NCI-H345 treated with DMSO at 0.1 percent for 48 hours (cell line): Measurements from ENCODE around the gene SRPK3.
"Not testable (repeated sequence)": the region's sequence is repeated elsewhere in the genome, so short reads cannot be mapped to it uniquely, and the experiment has no call there.

ENCODE experiments used
- DNase-seq: peaks from one replicate; lab custom pipeline; 2025; ENCODE audit not compliant: unreplicated experiment; lab: John Stamatoyannopoulos, UW

SRPK3 gene

DNA sequence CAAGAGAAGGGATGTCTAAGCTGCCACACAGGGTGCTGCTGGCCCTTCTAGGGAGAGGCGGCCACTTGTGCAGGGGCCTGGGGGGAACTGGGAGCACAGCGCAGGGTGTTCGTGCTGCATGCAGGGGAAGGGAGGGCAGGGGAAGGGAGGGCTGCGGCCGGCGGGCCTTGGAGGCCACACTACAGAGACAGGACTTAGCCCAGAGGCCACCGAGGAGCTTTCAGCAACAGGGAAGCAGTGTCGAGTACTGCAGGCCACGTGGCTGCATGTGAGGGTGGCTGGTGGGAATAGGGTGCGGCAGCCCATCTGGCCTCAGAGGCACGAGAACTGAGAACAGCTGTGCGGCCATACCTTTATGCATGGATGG is 35.8 kb upstream of the SRPK3 start:
- DNase-seq = not testable (repeated sequence)

DNA sequence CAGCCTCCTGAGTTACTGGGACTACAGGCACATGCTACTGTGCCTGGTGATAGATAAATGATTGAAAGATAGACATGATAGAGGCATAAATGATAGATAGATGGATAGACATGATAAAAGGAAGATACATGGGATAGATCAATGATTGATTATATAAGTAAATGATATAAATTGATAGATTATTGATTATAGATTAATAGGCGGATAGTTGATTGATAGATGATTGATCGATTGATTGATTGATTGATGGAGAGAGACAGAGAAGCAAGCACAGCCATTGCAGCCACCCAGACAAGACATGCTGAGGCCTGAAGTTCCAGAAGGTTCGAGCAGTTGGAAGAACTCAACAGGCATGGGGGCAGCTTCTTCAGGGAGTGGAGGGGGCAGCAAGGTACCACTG is 34.5 kb upstream of the SRPK3 start:
- no peak for DNase-seq

DNA sequence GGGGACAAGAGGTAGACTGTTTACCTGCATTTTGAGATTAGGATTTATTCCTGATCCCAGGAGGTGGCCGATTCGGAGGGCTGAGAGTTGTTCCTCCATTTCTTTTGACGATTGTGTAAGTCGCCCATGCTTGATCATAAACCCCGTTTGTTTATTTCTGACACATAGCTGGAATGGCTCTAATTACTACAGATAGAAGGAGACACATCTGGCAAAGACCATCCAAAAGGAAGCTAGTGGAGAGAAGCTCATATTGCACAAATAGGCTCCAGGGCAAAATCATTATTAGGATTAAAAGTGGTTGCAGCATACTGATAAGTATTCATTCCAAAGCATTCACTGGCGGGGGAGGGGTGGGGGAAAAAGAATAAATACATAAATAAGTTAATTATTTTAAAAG is 33.9 kb upstream of the SRPK3 start:
- not testable (repeated sequence) for DNase-seq

DNA sequence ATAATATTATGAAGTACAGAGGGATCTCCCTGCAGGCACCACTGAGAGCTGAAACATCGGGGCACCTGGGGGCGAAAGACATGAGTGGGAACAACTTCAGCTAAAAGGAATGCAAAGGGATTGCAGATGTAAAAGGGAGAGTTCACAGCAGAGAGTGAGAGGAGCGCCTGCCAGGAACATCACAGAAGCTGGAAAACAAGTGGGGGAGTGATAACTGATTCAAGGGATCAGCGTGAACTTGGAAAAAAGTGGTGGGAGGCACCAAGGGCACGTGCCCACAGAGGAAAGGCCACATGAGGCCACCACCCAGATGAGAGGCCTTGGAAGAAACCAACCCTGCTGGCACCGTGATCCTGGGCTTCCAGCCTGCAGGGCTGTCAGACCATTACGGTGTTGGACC is 31.8 kb upstream of the SRPK3 start:
- DNase-seq = not testable (repeated sequence)

DNA sequence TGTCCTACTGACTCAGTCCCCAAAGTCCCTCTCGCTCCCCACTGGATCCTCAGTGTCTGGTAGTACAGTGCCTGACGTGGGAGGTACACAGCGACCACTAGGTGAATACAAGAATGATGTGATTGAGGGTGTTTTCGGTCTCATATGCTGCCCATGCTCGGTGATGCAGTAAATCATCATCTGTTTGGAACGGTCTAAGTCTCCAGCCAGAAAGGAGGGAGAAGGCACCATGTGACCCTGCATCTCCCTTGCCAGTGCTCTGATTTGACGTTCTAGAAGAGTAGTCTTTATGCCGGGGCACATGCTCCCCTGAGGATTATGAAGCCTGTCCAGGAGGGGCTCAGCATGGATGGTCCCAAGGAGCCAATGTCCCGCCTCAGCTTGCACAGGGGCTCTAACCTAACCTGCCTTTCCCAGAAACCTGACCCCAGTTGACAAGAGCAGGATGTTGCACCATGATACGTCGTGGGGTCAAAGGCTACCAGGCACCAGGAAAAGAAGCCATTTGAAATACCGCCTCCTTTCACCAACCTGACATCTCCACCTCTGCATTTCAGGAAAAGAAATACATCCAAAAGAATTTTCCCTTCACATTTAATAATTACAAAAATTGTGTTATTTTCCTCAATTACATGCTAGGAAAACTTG is 30.6 kb upstream of the SRPK3 start:
- DNase-seq = no peak

DNA sequence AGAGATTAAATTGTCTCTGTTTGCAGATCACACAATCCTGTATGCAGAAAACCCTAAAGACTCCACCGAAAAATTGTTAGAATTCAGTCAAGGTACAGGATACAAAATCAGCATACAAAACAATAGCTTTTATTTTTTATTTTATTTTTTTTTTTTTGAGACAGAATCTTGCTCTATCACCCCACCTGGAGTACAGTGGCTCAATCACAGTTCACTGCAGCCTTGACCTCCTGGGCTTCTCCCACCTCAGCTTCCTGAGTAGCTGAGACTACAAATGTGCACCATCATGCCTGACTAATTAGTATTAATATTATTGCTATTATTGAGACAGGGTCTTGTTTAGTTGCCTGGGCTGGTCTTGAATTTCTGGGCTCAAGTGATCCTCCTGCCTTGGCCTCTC is 25.7 kb upstream of the SRPK3 start:
- no peak for DNase-seq

DNA sequence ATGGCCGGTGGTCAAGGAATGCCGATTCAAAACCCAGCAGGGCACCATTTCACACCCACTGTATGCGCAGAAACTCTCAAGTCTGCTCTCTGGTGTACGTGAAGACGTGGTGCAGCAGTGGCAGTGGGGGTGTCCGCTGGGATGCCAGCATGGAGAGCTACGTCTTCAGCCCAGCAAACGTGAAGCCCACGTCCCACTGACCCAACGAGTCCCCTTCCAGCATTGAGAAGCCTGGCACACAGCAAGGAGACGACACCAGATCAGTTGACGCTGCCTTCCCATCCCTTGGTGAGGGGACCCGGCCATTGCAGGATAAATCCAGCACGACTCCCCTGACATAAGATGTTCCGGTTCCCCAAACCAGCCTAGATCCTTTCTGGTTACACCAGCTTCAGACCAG is 19.0 kb upstream of the SRPK3 start:
- no peak for DNase-seq

DNA sequence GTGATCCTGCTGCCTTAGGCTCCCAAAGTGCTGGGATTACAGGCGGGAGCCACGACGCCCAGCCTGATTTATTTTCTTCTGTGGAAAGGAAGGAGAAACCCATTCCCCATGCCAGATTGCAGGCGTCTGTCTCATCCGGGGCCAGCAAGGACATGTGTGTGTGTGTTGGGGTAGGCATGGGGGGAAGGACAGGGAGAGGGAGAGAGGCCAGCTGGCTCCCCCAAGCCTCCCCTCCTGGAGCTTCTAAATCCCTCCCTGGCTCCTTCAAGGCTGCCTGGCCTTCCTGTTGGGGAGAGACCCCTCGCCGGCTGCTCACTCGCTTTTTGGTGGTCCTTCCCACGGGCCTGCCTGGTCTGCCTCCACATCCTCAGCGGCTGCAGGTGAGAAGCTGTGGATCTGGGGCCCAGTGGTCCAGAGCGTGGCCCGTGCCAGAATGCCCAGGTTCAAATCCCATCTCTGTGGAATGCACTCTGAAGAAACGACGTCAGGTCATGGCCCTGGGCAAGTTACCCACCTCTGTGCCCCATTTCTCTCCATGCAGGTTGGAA is 18.1 kb upstream of the SRPK3 start:
- no peak for DNase-seq

DNA sequence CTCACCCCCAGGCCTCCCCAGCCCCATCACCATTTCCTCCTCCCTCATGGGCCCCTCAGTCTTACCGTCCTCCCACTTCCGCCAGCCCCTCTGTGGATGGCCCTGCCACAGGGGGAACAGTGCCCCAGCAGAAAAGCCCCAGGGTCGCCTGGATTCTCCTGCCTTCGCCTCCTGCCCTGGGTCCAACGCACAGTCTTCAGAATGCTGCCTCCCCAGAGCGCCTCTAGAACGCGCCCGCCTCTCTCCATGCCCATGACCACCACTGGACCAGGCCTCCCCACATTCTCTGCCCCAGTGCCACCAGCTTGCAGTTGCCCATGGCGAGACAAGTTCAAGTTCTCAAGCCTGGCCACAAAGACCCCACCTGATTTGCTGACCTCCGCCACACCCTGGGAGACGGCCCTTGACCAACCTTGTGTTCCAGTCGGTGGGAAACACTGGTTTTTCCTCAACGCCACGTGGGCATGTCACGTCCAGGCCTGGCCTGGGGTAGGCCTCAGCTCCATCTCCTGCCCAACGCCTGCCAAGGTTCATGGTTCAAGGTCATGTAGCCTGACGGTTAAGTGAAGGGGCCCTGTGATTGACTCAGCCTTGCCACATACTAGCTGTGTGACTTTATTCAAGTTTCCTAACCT is 17.4 kb upstream of the SRPK3 start:
- no peak for DNase-seq

DNA sequence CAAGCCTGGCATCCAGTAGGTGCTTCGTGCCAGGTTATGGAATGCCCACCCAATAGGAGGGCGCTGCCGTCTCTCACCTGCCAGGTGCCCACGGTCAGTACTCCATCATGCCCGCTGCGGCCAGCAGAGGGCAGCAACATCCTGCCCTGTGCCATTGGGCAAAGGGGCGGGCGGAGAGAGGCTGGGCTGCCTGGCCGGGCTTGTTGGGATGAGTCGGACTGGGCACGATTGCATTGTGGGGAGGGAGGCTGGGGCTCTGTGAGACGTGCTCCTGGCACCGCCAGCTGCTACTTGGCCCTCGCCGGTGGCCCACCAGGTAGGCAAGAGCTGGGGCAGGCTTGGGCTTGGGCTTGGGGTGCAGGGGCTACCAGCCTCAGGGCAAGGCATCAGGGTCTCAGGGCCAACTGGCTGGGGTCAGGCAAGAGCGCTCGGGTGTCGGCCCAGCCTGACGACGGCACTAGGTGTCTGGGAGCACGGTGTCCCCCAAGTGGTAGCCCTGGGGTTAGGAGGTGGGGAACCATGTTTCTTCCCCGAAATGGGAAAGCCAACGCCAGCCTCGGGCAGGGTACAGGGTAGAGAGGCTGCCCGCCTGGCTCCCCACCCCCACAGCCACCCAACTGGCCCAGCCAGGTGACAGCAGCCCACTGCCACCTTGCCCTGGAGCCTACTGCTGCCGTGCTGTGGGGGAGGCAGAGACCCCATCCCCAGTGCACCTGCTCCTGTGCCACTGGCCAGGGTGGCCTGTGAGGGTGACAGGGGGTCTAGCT is 16.7 kb upstream of the SRPK3 start, which contains the start of gene PLXNB3:
PLXNB3 (plus strand) TSS at position 261 of the 767 bp plus-strand sequence. CDS start 1,287 bp downstream, outside the sequence.
- peak; percentile 56 for DNase-seq

DNA sequence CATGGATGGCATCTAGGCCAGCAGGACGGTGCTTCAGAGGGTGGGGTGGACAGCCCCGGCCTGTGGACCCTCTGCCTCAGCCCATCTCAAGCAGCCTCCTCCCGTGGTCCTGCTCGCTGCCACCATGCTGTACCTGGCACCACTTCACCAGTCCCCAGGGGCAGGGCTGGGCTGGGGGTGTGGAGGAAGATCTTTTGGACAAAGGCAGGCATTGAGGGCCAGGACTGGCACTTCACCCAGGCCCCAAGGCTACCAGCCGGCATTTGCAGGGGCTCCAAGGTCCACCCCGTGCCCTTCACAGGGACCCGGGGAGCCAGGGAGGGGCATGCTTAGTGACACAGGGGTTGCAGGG is 16.1 kb upstream of the SRPK3 start:
- no peak for DNase-seq

DNA sequence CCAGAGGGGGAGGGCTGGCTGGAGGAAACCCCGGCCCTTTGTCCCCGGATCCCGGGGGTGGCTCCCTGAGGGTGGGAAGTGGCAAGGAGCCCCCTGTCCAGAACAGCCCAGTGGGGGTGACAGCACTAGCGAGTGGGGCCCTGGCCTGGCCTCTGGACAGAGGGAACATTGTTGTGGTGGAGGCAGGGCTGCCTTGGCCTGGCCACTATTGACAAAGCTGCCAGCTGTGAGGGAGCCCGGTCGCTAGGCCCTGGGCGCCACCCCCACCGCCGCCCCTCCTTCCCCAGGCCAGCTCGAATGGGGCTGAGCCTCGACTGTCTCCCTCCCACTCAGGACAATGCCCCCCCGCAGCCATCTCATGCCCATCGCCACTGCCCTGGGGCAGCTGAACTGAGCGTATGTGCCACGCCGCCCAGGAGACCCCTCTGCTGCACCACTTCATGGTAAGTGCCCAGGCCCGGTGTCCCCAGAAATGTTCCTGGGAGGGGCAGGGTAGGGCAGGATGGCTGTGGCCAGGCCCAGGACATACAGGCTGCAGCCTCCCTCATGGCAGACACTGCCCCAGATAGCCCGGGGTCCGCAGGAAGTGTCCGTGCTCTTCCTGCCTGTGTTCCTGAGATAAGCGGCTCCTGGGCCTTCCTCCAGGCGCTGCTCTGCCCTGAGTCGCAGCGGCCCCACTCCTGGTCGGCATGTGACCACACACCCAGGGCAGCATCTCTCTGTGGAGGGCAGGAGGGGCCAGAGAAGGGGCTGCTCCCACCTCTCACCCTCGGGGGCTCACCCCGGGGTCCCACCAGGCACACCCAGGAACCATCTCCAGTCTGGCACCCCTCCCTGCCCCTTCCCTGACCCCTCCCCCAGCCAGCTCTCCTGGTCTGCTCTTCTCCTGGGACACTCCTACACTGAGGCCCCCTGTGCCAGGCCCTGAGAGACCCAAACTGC is 15.4 kb upstream of the SRPK3 start:
- no peak for DNase-seq

DNA sequence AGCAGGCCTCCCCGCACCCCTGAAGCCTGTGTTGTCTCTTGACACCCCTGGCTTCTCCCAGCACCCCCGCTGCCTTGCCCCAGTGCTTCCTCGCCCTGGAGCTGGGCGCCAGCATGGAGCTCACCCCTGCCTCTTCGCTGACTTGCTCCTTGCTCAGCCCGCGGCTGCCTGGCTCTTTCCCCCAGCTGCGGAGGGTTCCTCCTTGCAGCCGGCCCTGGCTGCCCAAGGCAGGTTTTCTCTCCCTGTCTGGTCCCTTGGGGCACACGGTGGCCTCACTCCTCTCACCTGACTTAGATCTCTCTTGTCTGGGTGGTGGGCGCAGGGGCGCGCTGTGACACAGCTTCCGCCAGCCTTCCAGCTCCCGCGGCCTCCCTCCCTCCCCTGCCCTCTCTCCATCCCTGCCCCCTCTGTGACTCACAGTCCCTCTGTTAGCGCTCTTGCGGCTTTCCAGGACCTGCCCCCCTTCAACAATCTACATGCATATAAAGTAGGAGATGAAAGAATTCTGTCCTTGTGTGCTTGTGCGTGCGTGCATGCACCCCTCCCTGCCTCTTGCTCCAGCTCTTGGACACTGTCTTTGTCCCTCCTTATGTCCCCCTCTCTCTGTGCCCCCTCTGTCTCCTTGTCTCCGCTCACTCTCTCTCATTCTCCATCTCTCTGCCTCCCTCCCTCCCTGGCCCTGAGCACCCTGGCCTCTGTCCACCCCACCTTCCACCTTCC is 14.6 kb upstream of the SRPK3 start:
- DNase-seq = no peak

DNA sequence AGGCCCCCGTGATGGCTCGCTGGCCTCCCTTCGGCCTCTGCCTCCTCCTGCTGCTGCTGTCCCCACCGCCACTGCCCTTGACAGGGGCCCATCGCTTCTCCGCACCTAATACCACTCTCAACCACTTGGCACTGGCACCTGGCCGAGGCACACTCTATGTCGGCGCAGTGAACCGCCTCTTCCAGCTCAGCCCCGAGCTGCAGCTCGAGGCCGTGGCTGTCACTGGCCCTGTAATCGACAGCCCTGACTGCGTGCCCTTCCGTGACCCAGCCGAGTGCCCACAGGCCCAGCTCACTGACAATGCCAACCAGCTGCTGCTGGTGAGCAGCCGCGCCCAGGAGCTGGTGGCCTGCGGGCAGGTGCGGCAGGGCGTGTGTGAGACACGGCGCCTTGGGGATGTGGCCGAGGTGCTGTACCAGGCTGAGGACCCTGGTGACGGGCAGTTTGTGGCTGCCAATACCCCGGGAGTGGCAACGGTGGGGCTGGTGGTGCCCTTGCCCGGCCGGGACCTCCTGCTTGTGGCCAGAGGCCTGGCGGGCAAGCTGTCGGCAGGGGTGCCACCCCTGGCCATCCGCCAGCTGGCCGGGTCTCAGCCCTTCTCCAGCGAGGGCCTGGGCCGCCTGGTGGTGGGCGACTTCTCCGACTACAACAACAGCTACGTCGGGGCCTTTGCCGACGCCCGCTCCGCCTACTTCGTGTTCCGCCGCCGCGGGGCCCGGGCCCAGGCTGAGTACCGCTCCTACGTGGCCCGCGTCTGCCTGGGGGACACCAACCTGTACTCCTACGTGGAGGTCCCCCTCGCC is 13.8 kb upstream of the SRPK3 start:
- no peak for DNase-seq

DNA sequence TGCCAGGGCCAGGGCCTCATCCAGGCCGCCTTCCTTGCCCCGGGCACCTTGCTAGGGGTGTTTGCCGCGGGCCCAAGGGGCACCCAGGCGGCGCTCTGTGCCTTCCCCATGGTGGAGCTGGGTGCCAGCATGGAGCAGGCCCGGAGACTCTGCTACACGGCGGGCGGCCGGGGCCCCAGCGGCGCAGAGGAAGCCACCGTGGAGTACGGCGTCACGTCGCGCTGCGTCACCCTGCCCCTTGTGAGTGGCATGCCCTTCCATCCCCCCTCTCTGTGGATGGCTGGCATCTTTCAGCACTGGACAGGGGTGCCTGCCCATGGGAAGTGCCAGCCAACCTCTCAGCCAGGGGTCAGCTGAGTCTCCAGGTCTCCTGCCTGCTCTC is 13.2 kb upstream of the SRPK3 start:
- no peak for DNase-seq

DNA sequence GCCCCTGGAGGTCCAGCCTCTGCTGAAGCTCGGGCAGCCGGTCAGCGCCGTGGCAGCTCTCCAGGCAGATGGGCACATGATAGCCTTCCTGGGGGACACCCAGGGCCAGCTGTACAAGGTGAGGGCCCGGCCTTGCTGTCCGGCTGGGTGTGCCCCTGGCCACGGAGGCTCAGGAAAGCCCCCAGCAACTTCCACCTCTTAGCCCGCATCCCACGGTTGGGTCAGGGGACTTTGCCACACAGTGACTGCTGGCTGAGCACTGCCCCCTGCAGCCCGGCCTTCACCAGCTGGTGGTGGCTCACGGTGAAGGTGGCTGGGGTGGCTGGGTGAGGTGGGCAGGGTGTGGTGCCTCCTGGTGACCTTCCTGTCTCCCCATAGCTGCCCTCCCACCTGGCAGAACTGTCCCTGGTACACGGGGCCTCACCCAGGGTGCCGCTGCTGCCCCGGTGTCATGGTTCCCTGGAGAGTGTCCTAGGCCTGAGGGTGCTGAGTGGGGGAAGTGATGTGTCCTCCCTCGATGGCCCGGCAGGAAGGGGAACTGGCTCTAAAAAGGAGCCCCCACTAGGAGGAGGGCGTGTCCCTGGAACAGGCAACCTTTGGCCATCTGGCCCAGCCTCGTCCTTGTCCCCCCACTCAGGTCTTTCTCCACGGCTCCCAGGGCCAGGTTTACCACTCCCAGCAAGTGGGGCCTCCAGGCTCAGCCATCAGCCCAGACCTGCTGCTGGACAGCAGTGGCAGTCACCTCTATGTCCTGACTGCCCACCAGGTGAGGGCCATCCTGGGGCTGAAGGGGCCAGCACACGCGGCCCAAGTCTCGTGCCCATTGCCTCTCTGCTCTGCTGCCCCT is 12.3 kb upstream of the SRPK3 start:
- no peak for DNase-seq

DNA sequence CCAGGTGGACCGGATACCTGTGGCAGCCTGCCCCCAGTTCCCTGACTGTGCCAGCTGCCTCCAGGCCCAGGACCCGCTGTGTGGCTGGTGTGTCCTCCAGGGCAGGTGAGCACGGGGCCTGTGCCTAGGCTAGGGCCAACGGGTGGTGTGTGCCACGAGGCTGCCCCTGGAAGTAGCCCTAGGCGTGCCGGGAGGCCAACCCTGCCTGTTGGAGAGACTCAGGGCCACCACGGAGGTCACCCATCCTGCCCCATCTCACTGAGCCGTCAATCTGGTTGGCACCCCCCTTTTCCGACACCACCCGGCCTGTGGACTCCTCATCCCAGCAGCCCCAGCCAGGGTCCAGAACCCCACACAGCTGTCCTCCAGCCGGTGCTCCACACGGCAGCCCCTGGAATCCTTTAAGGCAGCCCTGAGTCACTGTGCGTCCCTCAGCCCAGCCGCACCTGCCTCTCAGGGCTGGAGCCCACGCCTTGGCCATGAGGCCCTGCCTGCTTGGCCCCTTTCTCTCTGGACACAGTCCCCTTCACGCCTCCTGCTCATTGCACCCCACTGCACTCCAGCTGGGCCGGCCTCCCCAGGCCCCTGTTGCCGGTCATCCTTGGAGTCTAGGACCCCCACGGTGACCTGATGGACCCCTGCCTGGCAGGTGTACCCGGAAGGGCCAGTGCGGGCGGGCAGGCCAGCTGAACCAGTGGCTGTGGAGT is 11.5 kb upstream of the SRPK3 start:
- DNase-seq = no peak
